H9 (cell line): ENCODE results near the gene MAP4K1. TPM values are rescaled to one million over a fixed set of nuclear protein-coding genes. Genes with fewer than 3 reads are reported as not detected.

Experiments used
- DNase-seq: peaks from one replicate; pipeline ENCODE4 v3.0.0-alpha.2; 2017
- H2AFZ ChIP-seq: one replicate; pipeline ENCODE4 v1.6.1; 2013; ENCODE audit warnings: mild to moderate bottlenecking, low read length, control low read depth, moderate library complexity
- H2AK5ac ChIP-seq: 2 replicates; pipeline ENCODE4 v1.6.1; 2013; ENCODE audit warnings: low read length, control low read depth, mixed read lengths; ENCODE audit not compliant: insufficient read length
- H2BK120ac ChIP-seq: one replicate; pipeline ENCODE4 v1.6.1; 2013; ENCODE audit warnings: low read depth, mild to moderate bottlenecking, low read length, control low read depth, inconsistent platforms; ENCODE audit not compliant: poor library complexity, severe bottlenecking
- H2BK12ac ChIP-seq: 2 replicates; pipeline ENCODE4 v1.6.1; 2013; ENCODE audit warnings: low read length, control low read depth, mixed read lengths, low read depth; ENCODE audit not compliant: insufficient read length
- H2BK15ac ChIP-seq: 2 replicates; pipeline ENCODE4 v1.6.1; 2013; ENCODE audit warnings: low read depth, low read length, control low read depth
- H2BK20ac ChIP-seq: one replicate; pipeline ENCODE4 v1.6.1; 2013; ENCODE audit warnings: low read depth, mild to moderate bottlenecking, low read length, control low read depth, inconsistent platforms; ENCODE audit not compliant: poor library complexity, severe bottlenecking
- H2BK5ac ChIP-seq: 2 replicates; pipeline ENCODE4 v1.6.1; 2013; ENCODE audit warnings: low read length, control low read depth, mixed read lengths; ENCODE audit not compliant: insufficient read length
- H3K14ac ChIP-seq: 2 replicates; pipeline ENCODE4 v1.6.1; 2013; ENCODE audit warnings: low read length, control low read depth; ENCODE audit not compliant: insufficient read depth
- H3K18ac ChIP-seq: 2 replicates; pipeline ENCODE4 v1.6.1; 2013; ENCODE audit warnings: low read depth, mild to moderate bottlenecking, mixed read lengths, low read length, control low read depth; ENCODE audit not compliant: insufficient read length
- H3K23ac ChIP-seq: 2 replicates; pipeline ENCODE4 v1.6.1; 2013; ENCODE audit warnings: low read length, control low read depth, mixed read lengths, low read depth; ENCODE audit not compliant: insufficient read length
- H3K23me2 ChIP-seq: 2 replicates; pipeline ENCODE4 v1.6.1; 2013; ENCODE audit warnings: low read depth, mild to moderate bottlenecking, mixed read lengths, low read length, control low read depth; ENCODE audit not compliant: insufficient read length, poor library complexity, severe bottlenecking
- H3K27ac ChIP-seq: 2 replicates; pipeline ENCODE4 v1.5.1; 2013; ENCODE audit warnings: low read length, control low read depth, mixed read lengths, low read depth; ENCODE audit not compliant: insufficient read length
- H3K27me3 ChIP-seq: 2 replicates; pipeline ENCODE4 v1.6.1; 2013; ENCODE audit warnings: low read length, control low read depth, inconsistent platforms; ENCODE audit not compliant: insufficient read depth
- H3K4ac ChIP-seq: 2 replicates; pipeline ENCODE4 v1.6.1; 2013; ENCODE audit warnings: low read depth, mild to moderate bottlenecking, control low read depth, inconsistent platforms, low read length, moderate library complexity
- H3K4me1 ChIP-seq: 2 replicates; pipeline ENCODE4 v1.6.1; 2013; ENCODE audit warnings: low read length, control low read depth, inconsistent platforms; ENCODE audit not compliant: insufficient read depth
- H3K4me2 ChIP-seq: 2 replicates; pipeline ENCODE4 v1.6.1; 2013; ENCODE audit warnings: low read length, control low read depth, mixed read lengths; ENCODE audit not compliant: insufficient read length, insufficient read depth
- H3K56ac ChIP-seq: 2 replicates; pipeline ENCODE4 v1.6.1; 2013; ENCODE audit warnings: low read depth, mild to moderate bottlenecking, mixed read lengths, low read length, control low read depth; ENCODE audit not compliant: insufficient read length
- H3K79me1 ChIP-seq: 2 replicates; pipeline ENCODE4 v1.6.1; 2013; ENCODE audit warnings: low read depth, mild to moderate bottlenecking, moderate library complexity, low read length, control low read depth, inconsistent platforms; ENCODE audit not compliant: insufficient read depth, poor library complexity, severe bottlenecking
- H3K79me2 ChIP-seq: 2 replicates; pipeline ENCODE4 v1.6.1; 2013; ENCODE audit warnings: low read length, control low read depth, inconsistent platforms; ENCODE audit not compliant: insufficient read depth
- H3K9ac ChIP-seq: 2 replicates; pipeline ENCODE4 v1.6.1; 2013; ENCODE audit warnings: low read length, control low read depth, mixed read lengths; ENCODE audit not compliant: insufficient read length; ENCODE audit errors: extremely low read depth
- H3K9me3 ChIP-seq: one replicate; pipeline ENCODE4 v1.6.1; 2013; ENCODE audit warnings: low read depth, low read length, inconsistent platforms; ENCODE audit not compliant: control insufficient read depth
- H3T11ph ChIP-seq: one replicate; pipeline ENCODE4 v1.6.1; 2013; ENCODE audit warnings: mild to moderate bottlenecking, low read length, control low read depth, inconsistent platforms
- H4K20me1 ChIP-seq: one replicate; pipeline ENCODE4 v1.6.1; 2013; ENCODE audit not compliant: control insufficient read depth, insufficient read length, insufficient read depth
- H4K5ac ChIP-seq: 2 replicates; pipeline ENCODE4 v1.6.1; 2013; ENCODE audit warnings: low read depth, mild to moderate bottlenecking, mixed read lengths, low read length, control low read depth; ENCODE audit not compliant: insufficient read length
- H4K8ac ChIP-seq: replicated peaks from 2 replicates; pipeline ENCODE4 v1.6.1; 2013; ENCODE audit warnings: low read length, control low read depth, mixed read lengths, low read depth; ENCODE audit not compliant: insufficient read length
- H4K91ac ChIP-seq: 2 replicates; pipeline ENCODE4 v1.6.1; 2013; ENCODE audit warnings: low read depth, mild to moderate bottlenecking, moderate library complexity, mixed read lengths, low read length, control low read depth; ENCODE audit not compliant: insufficient read length
- H3K27ac Mint-ChIP-seq, 3 experiments: 2 replicates in 2 of 3; 3 replicates in 1 of 3; pipeline ENCODE4 v1.8.0; 2020 to 2021; ENCODE audit warnings: mixed read lengths in 3 of 3, mild to moderate bottlenecking in 1 of 3, moderate library complexity in 1 of 3
- H3K27me3 Mint-ChIP-seq: 2 replicates; pipeline ENCODE4 v1.8.0; 2021; ENCODE audit warnings: low read depth, mild to moderate bottlenecking, moderate library complexity, mixed read lengths
- H3K36me3 Mint-ChIP-seq, 3 experiments: 2 replicates in 2 of 3; 3 replicates in 1 of 3; pipeline ENCODE4 v1.8.0; 2020 to 2021; ENCODE audit warnings: low read depth in 3 of 3, mixed read lengths in 3 of 3; ENCODE audit not compliant: insufficient read depth in 1 of 3
- H3K4me1 Mint-ChIP-seq, 2 experiments: 2 replicates each; pipeline ENCODE4 v1.8.0; 2020; ENCODE audit warnings: mixed read lengths in 2 of 2
- H3K4me3 Mint-ChIP-seq, 2 experiments: 2 replicates in 1 of 2; 3 replicates in 1 of 2; pipeline ENCODE4 v1.8.0; 2020 to 2021; ENCODE audit warnings: mild to moderate bottlenecking in 2 of 2, mixed read lengths in 2 of 2, moderate library complexity in 1 of 2
- H3K9me3 Mint-ChIP-seq, 2 experiments: 2 replicates in 1 of 2; 3 replicates in 1 of 2; pipeline ENCODE4 v1.8.0; 2020; ENCODE audit warnings: mild to moderate bottlenecking in 2 of 2, mixed read lengths in 2 of 2, moderate library complexity in 1 of 2
- CTCF ChIP-seq: fragments of 200-600 bp; sonication (generic); conservative IDR thresholded peaks from 3 replicates; pipeline ENCODE4 v1.8.0; 2021; ENCODE audit warnings: antibody characterized with exemption, mild to moderate bottlenecking
- WGBS: extraction: QIAGEN DNeasy Blood & Tissue Kit; methylation state at CpG from one replicate; pipeline ENCODE4 v1.1.7; 2013; ENCODE audit warnings: missing lambda C conversion rate, low lambda C conversion rate, mixed read lengths; ENCODE audit not compliant: insufficient read length; ENCODE audit errors: extremely low coverage; 5-methylcytosine and 5-hydroxymethylcytosine counted together
- total RNA-seq: library from RNA; stranded (reverse); gene quantifications from 2 replicates; pipeline ENCODE4 v1.2.1, GENCODE V29; 2021

The MAP4K1 gene
- total RNA-seq, 1 experiment from 2014 or later: 31.1 TPM

DNA sequence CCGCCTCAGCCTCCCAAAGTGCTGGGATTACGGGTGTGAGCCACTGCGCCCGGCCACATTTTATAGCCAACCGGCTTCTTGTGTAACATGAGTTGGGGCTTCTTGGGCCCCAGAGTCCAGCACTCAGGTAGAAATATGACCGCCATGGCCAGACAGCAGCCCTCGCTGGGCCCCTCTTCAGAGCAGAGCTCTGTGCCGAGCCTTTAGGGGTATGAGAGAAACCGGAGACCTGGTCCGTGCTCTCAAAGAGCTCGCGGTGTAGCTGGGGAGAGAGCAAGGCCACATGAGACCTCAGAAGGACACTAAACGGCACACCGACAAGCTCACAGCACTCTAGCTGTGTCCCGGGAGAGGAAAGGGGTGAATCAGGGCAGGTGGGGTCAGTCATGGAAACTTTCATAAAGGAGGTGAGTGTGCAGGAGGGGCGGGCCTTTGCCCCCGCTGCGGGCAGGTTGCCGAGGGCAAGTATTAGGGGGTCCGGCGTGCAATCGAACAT lies 45.5 kb upstream of the MAP4K1 start:
- Mint-ChIP-seq H3K9me3 (no peaks in the 10 kb centered on the region), H3K36me3 (peaks cover 6 to 9% (median 7%) of the 10 kb centered on the region in 3 experiments; a peak in 6 of 7 replicates), H3K4me1 (peaks cover 79 to 83% of the 10 kb centered on the region in 2 experiments), H3K27ac (peak overlapping the region; percentile 73 to 83 (median 75); a peak in 6 of 7 replicates), H3K27me3 (no peaks in the 10 kb centered on the region), H3K4me3 (peak overlapping the region in 1 of 2 experiments; percentile 21; a peak in 2 of 5 replicates)
- no peak overlapping the region for H3K23ac ChIP-seq
- H3K27ac ChIP-seq: no peak overlapping the region
- no peak overlapping the region; the same call in 1 of the 2 replicates for H3K4ac ChIP-seq
- no peak overlapping the region for H2BK12ac ChIP-seq
- H2BK120ac ChIP-seq: no peak overlapping the region
- peak overlapping the region; percentile 70; the same call in 1 of the 2 replicates for H3K14ac ChIP-seq
- no peak for DNase-seq
- no peaks in the 10 kb centered on the region for H3K79me1 ChIP-seq
- H3T11ph ChIP-seq: no peak overlapping the region
- no peaks in the 10 kb centered on the region for H3K9me3 ChIP-seq
- no peak overlapping the region for H3K9ac ChIP-seq
- no peak overlapping the region for H3K56ac ChIP-seq
- no CpG with 5 or more reads among the region's 22 CpGs for WGBS
- no peaks in the 10 kb centered on the region for H4K20me1 ChIP-seq
- H4K91ac ChIP-seq: peak overlapping the region; percentile 10
- no peak overlapping the region for H3K4me2 ChIP-seq
- no peaks in the 10 kb centered on the region for H3K23me2 ChIP-seq
- H2BK15ac ChIP-seq: no peak overlapping the region
- H3K27me3 ChIP-seq: no peaks in the 10 kb centered on the region
- no peak for TF ChIP-seq CTCF
- no peak overlapping the region for H2BK5ac ChIP-seq
- H3K79me2 ChIP-seq: peaks cover 44% of the 10 kb centered on the region; the same call in 1 of the 2 replicates
- H4K8ac ChIP-seq: no peak overlapping the region
- H3K18ac ChIP-seq: peak overlapping the region; percentile 33
- H2AK5ac ChIP-seq: no peak overlapping the region
- no peak overlapping the region for H2BK20ac ChIP-seq
- no peak overlapping the region for H2AFZ ChIP-seq
- H3K4me1 ChIP-seq: peaks cover 42% of the 10 kb centered on the region
- H4K5ac ChIP-seq: no peak overlapping the region
